ENCODE measurements around the gene LY6G5C. TPM values are rescaled to one million over a fixed set of nuclear protein-coding genes. Genes with fewer than 3 reads are reported as not detected.

LY6G5C gene
- total RNA-seq, 1 experiment from 2014 or later = not detected

DNA sequence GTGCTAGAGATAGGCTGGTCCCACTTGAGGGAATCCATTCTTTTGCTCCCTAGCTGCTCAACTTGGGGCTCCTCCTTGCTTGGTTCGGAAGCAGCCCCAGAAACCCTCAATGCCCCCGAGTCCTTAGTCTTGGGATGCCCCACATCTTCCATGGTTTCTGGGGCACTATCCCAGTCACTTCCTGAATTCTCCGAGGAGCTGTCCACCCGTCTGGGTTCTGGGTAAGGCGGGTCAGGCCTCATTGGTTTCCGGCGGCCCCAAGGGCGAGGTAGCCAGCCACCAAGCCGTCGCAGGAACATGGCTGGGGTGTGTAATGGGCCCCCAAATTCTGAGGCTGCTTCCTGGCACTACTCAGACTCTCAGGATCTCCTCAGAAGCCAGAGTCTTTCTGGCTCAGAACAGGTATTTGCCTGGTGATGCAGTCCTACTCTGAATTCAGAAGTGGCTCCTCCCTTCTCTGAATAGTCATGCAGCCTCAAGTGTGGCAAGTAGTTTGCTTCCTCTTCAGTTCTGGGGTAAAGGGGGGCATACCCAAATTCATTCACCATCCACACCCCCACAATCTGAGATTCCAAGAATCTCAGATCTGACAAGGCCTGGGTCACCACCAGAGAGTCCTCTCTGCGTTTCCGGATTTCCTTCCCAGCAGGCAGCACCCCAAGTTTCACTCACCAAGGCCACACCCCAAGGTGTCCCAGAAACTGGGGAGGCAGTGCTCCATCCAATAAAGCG is 21.1 kb downstream of the LY6G5C start:
- no peaks in the 10 kb centered on the region for H3K9me3 ChIP-seq
- peak overlapping the region; percentile 63 for H3K4me3 ChIP-seq
- DNase-seq = no peak
- peaks cover 12% of the 10 kb centered on the region for H3K36me3 ChIP-seq
- H3K27me3 ChIP-seq = no peaks in the 10 kb centered on the region

DNA sequence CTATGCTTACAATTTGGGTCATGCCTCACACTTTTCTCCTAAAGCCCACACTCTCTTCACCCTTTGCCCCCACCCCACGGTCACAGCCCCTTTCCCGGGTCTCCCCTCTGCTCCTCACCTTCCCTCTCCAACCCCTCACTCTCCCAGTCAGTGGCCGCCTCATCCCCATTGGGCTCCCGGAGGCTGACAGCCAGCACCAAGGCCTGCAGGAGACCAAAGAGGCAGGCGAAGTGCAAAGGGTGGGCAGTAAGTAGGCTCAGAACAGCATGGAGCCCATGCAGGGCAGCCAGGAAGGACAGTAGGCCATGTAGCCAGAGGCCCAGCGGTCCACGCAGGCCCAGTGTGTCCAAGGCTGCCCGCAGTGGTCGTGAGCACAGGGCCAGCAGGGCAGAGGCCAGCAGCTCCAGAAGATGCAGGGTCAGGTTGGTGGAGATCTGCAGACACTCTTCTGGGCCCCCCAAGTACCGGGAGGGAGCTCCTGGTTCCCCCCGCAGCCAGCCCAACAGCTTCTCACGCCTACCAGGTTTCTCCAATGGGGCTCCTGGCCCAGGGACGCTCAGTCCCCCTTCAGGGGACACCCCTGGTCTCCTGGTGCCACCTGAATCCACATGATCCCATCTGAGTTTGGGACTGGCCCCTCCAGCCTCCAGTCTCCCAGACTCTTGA is 21.8 kb downstream of the LY6G5C start:
- H3K4me3 ChIP-seq = peak overlapping the region; percentile 63
- no peak for DNase-seq
- peaks cover 12% of the 10 kb centered on the region for H3K36me3 ChIP-seq
- H3K27me3 ChIP-seq = no peaks in the 10 kb centered on the region
- H3K9me3 ChIP-seq = no peaks in the 10 kb centered on the region

DNA sequence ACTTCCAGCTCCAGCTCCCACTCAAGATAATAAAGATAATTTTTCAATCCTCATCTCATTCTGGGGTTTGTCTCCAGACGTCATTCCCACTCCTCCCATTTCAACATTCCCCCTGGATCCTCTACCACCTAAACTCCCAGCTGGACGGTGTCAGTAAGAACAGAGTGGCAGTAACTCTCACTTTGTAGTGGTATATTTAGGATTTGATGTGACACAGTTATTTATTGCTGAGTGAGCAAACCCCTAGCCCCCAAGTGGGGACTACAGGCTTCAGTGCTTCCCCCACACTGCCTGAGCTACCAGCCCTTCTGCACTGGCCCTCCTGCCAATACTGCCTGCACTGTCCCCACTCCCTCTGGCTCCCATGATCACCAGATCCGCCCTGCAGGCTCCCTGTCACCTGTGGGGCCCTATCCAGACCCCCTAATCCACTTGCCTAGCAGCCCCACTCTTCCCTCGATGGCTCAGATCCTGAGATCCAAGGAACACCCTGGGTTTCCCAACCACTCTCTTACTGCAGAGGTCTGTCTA is 22.6 kb downstream of the LY6G5C start:
- Histone ChIP-seq H3K27me3 (no peaks in the 10 kb centered on the region), H3K9me3 (no peaks in the 10 kb centered on the region), H3K36me3 (peaks cover 5% of the 10 kb centered on the region), H3K4me3 (no peak overlapping the region)
- no peak for DNase-seq

- Histone ChIP-seq H3K9me3 (no peaks in the 10 kb centered on the region), H3K27me3 (no peaks in the 10 kb centered on the region), H3K36me3 (peaks cover 7% of the 10 kb centered on the region; the same call in 1 of the 2 replicates), H3K4me3 (no peak overlapping the region)
- DNase-seq = no peak
Observed at GRCh38 chr6:31657406-31658157, 23.3 kb downstream of the LY6G5C start.

- Histone ChIP-seq H3K9me3 (no peaks in the 10 kb centered on the region), H3K4me3 (no peak within 1 kb of the TSS), H3K36me3 (peaks cover 8% of the 10 kb centered on the region; the same call in 1 of the 2 replicates), H3K27me3 (no peaks in the 10 kb centered on the region)
- no peak for DNase-seq
Observed at GRCh38 chr6:31655349-31656237, 25.3 kb downstream of the LY6G5C start, which contains the start of gene APOM. APOM (plus strand) TSS chr6:31655894; CDS start chr6:31655967, 73 bp downstream.

DNA sequence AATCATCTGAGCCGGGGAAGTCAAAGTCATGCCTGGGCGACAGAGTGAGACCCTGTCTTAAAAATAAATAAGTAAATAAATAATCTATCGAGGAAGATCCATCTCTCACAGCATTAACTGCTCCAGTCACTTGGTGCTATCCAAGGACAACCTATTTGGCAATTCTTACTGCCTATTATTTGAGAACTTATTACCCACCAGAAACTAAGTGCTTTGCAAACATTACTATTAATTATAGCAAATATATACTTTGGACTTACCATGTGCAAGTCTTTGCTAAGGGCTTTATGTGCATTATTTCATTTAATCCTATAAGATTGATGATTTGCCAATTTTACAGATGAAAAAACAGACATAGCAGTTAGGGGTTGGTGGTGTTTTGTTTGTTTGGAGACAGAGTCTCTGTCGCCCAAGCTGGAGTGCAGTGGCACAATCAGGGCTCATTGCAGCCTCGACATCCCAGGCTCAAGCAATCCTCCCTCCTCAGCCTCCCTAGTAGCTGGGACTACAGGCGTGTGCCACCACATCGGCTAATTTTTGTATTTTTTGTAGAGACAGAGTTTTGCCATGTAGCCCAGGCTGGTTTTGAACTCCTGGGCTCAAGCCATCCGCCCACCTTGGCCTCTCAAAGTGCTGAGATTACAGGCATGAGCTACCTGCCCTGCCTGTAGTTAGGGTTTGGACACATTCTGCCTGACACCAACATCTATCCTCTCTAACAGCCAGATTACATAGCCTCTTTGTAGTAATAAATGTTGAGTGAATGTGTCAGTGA is 26.1 kb downstream of the LY6G5C start:
- Histone ChIP-seq H3K4me3 (no peak overlapping the region), H3K9me3 (no peaks in the 10 kb centered on the region), H3K36me3 (peaks cover 8% of the 10 kb centered on the region; the same call in 1 of the 2 replicates), H3K27me3 (no peaks in the 10 kb centered on the region)
- DNase-seq = no peak

GRCh38 chr6:31652925-31653724 is 27.7 kb downstream of the LY6G5C start:
- DNase-seq = peak; percentile 87
- Histone ChIP-seq H3K27me3 (no peaks in the 10 kb centered on the region), H3K9me3 (no peaks in the 10 kb centered on the region), H3K4me3 (peak overlapping the region; percentile 97), H3K36me3 (peaks cover 16% of the 10 kb centered on the region; the same call in 1 of the 2 replicates)

- H3K27me3 ChIP-seq = no peaks in the 10 kb centered on the region
- no peaks in the 10 kb centered on the region for H3K9me3 ChIP-seq
- H3K4me3 ChIP-seq = peak overlapping the region; percentile 97
- peaks cover 16% of the 10 kb centered on the region; the same call in 1 of the 2 replicates for H3K36me3 ChIP-seq
- no peak for DNase-seq
Observed at GRCh38 chr6:31651602-31652191, 29.2 kb downstream of the LY6G5C start.

- peaks cover 14% of the 10 kb centered on the region for H3K36me3 ChIP-seq
- DNase-seq = no peak
Observed at GRCh38 chr6:31645325-31645724, 35.5 kb downstream of the LY6G5C start.

DNA sequence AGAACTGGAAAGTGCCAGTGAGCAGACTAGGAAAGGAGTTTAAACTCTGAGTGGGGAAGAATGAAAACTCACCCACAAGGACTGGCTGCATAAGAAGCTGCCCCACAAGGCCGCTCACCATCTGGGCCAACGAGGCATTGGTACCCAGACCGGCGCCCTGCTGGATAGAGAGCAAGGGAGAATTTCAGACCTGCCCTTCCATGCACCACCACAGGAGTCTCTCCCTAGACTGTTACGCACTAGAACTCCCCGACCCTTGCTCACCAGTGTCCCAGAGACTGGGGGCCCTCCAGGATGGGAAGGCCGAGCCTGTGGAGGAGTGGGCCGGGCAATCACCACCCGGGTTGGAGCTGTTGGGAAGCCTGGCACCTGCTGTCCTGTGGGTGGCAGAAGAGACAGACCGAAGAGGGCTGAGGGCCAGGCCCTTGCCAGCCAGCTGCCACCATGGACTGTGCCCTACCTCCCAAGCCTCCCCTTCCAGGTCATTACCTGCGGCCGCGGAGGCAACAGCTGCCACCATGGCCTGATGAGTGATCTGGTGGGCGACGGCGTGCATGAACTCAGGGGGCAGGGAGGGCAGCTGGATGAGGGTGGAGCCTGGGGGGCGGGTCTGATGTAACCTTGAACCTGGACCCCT is 36.9 kb downstream of the LY6G5C start:
- H3K27me3 ChIP-seq = no peaks in the 10 kb centered on the region
- no peak for DNase-seq
- peaks cover 12% of the 10 kb centered on the region for H3K36me3 ChIP-seq
- no peaks in the 10 kb centered on the region for H3K9me3 ChIP-seq
- no peak overlapping the region for H3K4me3 ChIP-seq

More at GRCh38 chr6:31645325-31645724, 35.5 kb downstream of the LY6G5C start:
- H3K27me3 ChIP-seq = no peaks in the 10 kb centered on the region
- no peak overlapping the region for H3K4me3 ChIP-seq
- no peaks in the 10 kb centered on the region for H3K9me3 ChIP-seq

- no peaks in the 10 kb centered on the region for H3K9me3 ChIP-seq
- no peaks in the 10 kb centered on the region for H3K27me3 ChIP-seq
- no peak for DNase-seq
- H3K4me3 ChIP-seq = no peak overlapping the region
- H3K36me3 ChIP-seq = peaks cover 9% of the 10 kb centered on the region
Observed at GRCh38 chr6:31642798-31643570, 37.9 kb downstream of the LY6G5C start.

DNA sequence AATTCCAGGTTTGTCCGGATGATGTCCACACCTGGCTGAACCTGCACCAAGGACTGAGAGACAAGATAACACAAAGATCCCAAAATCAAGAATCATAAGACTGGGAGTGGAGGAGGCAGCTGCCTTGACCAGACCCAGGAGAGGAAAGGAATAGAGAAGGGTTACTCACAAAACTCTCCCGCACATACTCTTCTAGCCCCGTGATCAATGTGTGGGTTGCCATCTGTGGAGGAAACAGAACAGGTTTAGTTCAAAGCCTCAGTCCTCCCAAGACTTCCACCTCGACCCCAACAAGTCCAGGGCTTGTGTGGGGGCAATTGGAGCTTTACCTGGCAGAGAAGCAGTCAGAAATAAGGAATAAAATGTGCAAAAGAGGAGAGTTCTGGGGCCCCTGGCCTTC is 39.5 kb downstream of the LY6G5C start:
- Histone ChIP-seq H3K27me3 (no peaks in the 10 kb centered on the region), H3K36me3 (peaks cover 15% of the 10 kb centered on the region), H3K9me3 (no peaks in the 10 kb centered on the region), H3K4me3 (no peak overlapping the region)
- no peak for DNase-seq

DNA sequence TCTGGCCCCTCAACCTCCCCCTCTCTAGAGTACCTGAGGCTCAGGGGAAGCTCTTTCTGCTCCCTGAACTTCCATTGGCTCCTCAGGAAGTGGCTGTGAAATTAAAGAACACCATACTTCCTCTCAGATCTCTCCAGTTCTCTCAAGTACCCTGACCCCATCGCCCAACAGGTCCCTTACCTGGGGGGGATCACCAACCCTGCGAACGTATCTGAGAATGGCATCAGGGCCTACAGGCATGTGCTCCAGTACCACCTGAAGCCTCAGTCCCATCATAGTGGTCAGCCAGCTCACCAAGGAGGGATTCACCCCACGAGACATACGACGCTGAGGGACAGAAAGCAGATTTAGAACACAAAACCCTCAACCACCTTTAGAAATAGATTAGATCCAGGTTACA is 40.3 kb downstream of the LY6G5C start:
- no peak for DNase-seq
- Histone ChIP-seq H3K36me3 (peaks cover 18% of the 10 kb centered on the region), H3K4me3 (no peak overlapping the region), H3K27me3 (no peaks in the 10 kb centered on the region), H3K9me3 (no peaks in the 10 kb centered on the region)
